GM23338 (cell line): ENCODE measurements around the gene ADORA1. TPM values are rescaled to one million over a fixed set of nuclear protein-coding genes. Genes with fewer than 3 reads are reported as not detected.
A peak's percentile ranks its signal among the peaks of the same experiment; 100 is the strongest.

Experiments
- ATAC-seq: fragments of 200-7000 bp; cut with Tn5 transposase; 3 replicates; pipeline ENCODE4 v1.9.1; 2020
- DNase-seq: peaks from one replicate; pipeline ENCODE4 v3.0.0-alpha.2; 2015; ENCODE audit warnings: low spot score
- H2AFZ ChIP-seq: fragments of 200-600 bp; sonication (generic); 2 replicates; pipeline ENCODE4 v1.8.0; 2016; ENCODE audit warnings: antibody characterized with exemption, mild to moderate bottlenecking, moderate library complexity
- H3F3A ChIP-seq: fragments of 200-600 bp; sonication (generic); replicated peaks from 2 replicates; pipeline ENCODE4 v1.8.0; 2017; ENCODE audit warnings: antibody characterized with exemption, mixed run types, low read depth
- H3K27ac ChIP-seq: fragments of 200-600 bp; sonication (generic); 2 replicates; pipeline ENCODE4 v1.6.1; 2016; ENCODE audit warnings: low read depth
- H3K27me3 ChIP-seq: fragments of 200-600 bp; sonication (generic); 2 replicates; pipeline ENCODE4 v1.8.0; 2016; ENCODE audit warnings: mild to moderate bottlenecking, mixed run types, moderate library complexity; ENCODE audit not compliant: insufficient read depth
- H3K36me3 ChIP-seq: fragments of 200-600 bp; sonication (generic); 2 replicates; pipeline ENCODE4 v1.8.0; 2016; ENCODE audit warnings: mild to moderate bottlenecking; ENCODE audit not compliant: insufficient read depth
- H3K4me1 ChIP-seq: fragments of 200-600 bp; sonication (generic); 2 replicates; pipeline ENCODE4 v1.8.0; 2016; ENCODE audit warnings: mild to moderate bottlenecking, moderate library complexity; ENCODE audit not compliant: insufficient read depth
- H3K4me2 ChIP-seq: fragments of 200-600 bp; sonication (generic); 2 replicates; pipeline ENCODE4 v1.7.1; 2017; ENCODE audit warnings: mixed run types
- H3K4me3 ChIP-seq: fragments of 200-600 bp; sonication (generic); 2 replicates; pipeline ENCODE4 v1.6.1; 2016; ENCODE audit warnings: mixed run types
- H3K79me2 ChIP-seq: fragments of 200-600 bp; sonication (generic); replicated peaks from 2 replicates; pipeline ENCODE4 v1.8.0; 2017; ENCODE audit warnings: mild to moderate bottlenecking; ENCODE audit not compliant: insufficient read depth
- H3K9me2 ChIP-seq: fragments of 200-600 bp; sonication (generic); 2 replicates; pipeline ENCODE4 v1.8.0; 2017; ENCODE audit not compliant: insufficient read depth
- H4K20me1 ChIP-seq: fragments of 200-600 bp; sonication (generic); replicated peaks from 2 replicates; pipeline ENCODE4 v1.8.0; 2017; ENCODE audit warnings: mild to moderate bottlenecking; ENCODE audit not compliant: insufficient read depth
- H3K27ac Mint-ChIP-seq: 2 replicates; pipeline ENCODE4 v1.8.0; 2020; ENCODE audit warnings: inconsistent platforms, mild to moderate bottlenecking, moderate library complexity, mixed read lengths
- H3K27me3 Mint-ChIP-seq: 3 replicates; pipeline ENCODE4 v1.8.0; 2022; ENCODE audit warnings: low read depth, mild to moderate bottlenecking, moderate library complexity, mixed read lengths, inconsistent platforms; ENCODE audit not compliant: insufficient read depth, poor library complexity
- H3K36me3 Mint-ChIP-seq: 3 replicates; pipeline ENCODE4 v1.8.0; 2021; ENCODE audit warnings: low read depth, mild to moderate bottlenecking, inconsistent platforms, moderate library complexity, mixed read lengths
- H3K4me1 Mint-ChIP-seq: 3 replicates; pipeline ENCODE4 v1.8.0; 2020; ENCODE audit warnings: mild to moderate bottlenecking, inconsistent platforms, mixed read lengths
- H3K4me3 Mint-ChIP-seq: 3 replicates; pipeline ENCODE4 v1.8.0; 2021; ENCODE audit warnings: moderate library complexity, mild to moderate bottlenecking, inconsistent platforms, mixed read lengths
- H3K9me3 Mint-ChIP-seq: 3 replicates; pipeline ENCODE4 v1.8.0; 2020; ENCODE audit warnings: moderate library complexity, mild to moderate bottlenecking, inconsistent platforms, mixed read lengths
- STAT1 ChIP-seq: IDR thresholded peaks from one replicate; pipeline ENCODE4 v1.6.1; 2016; ENCODE audit warnings: antibody characterized with exemption; ENCODE audit not compliant: unreplicated experiment
- polyA plus RNA-seq: library from polyadenylated mRNA; unstranded; fragments of >200 nt; fragmentation: Nextera tagmentation; extraction: Ambion mirVana; gene quantifications from 2 replicates; pipeline ENCODE4 v1.2.1, GENCODE V29; 2016
- total RNA-seq: library from RNA; depleted of rRNA; stranded (reverse); fragments of >200 nt; shearing (Covaris generic); gene quantifications from 2 replicates; pipeline ENCODE4 v1.2.3, GENCODE V29; 2014
- TF ChIP-seq, protein P1 (sequence below): IDR thresholded peaks from 2 replicates; pipeline ENCODE4 v1.6.1; 2016; ENCODE audit warnings: antibody characterized with exemption
- TF ChIP-seq, protein P2 (sequence below), 2 experiments: fragments of 200-600 bp in 1 of 2; sonication (generic) in 1 of 2; conservative IDR thresholded peaks; 2 replicates each; pipeline versions ENCODE4 v1.5.1 to v1.6.1; 2016 to 2017; ENCODE audit warnings: antibody characterized with exemption in 2 of 2, low read depth in 2 of 2, mild to moderate bottlenecking in 2 of 2, moderate library complexity in 1 of 2
- TF ChIP-seq, protein P3 (sequence below): IDR thresholded peaks from one replicate; pipeline ENCODE4 v1.6.1; 2018; ENCODE audit warnings: antibody characterized with exemption; ENCODE audit not compliant: unreplicated experiment

Gene ADORA1
- total and polyA plus RNA-seq, 2 experiments from 2014 or later = 0.63 to 1.8 TPM

DNA sequence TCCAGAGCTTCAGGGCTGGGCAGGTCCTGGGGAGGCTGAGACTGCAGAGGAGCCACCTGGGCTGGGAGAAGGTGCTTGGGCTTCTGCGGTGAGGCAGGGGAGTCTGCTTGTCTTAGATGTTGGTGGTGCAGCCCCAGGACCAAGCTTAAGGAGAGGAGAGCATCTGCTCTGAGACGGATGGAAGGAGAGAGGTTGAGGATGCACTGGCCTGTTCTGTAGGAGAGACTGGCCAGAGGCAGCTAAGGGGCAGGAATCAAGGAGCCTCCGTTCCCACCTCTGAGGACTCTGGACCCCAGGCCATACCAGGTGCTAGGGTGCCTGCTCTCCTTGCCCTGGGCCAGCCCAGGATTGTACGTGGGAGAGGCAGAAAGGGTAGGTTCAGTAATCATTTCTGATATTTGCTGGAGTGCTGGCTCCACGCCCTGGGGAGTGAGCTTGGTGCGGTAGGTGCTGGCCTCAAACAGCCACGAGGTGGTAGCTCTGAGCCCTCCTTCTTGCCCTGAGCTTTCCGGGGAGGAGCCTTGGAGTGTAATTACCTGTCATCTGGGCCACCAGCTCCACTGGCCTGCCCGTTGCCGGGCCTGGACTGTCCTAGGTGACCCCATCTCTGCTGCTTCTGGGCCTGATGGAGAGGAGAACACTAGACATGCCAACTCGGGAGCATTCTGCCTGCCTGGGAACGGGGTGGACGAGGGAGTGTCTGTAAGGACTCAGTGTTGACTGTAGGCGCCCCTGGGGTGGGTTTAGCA lies 38.8 kb downstream of the ADORA1 start:
- ATAC-seq = peak; percentile 79

More for the DNA sequence above, 38.8 kb downstream of the ADORA1 start:
- TF ChIP-seq, protein P1, sequence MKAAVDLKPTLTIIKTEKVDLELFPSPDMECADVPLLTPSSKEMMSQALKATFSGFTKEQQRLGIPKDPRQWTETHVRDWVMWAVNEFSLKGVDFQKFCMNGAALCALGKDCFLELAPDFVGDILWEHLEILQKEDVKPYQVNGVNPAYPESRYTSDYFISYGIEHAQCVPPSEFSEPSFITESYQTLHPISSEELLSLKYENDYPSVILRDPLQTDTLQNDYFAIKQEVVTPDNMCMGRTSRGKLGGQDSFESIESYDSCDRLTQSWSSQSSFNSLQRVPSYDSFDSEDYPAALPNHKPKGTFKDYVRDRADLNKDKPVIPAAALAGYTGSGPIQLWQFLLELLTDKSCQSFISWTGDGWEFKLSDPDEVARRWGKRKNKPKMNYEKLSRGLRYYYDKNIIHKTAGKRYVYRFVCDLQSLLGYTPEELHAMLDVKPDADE = no peak
- TF ChIP-seq, protein P2, sequence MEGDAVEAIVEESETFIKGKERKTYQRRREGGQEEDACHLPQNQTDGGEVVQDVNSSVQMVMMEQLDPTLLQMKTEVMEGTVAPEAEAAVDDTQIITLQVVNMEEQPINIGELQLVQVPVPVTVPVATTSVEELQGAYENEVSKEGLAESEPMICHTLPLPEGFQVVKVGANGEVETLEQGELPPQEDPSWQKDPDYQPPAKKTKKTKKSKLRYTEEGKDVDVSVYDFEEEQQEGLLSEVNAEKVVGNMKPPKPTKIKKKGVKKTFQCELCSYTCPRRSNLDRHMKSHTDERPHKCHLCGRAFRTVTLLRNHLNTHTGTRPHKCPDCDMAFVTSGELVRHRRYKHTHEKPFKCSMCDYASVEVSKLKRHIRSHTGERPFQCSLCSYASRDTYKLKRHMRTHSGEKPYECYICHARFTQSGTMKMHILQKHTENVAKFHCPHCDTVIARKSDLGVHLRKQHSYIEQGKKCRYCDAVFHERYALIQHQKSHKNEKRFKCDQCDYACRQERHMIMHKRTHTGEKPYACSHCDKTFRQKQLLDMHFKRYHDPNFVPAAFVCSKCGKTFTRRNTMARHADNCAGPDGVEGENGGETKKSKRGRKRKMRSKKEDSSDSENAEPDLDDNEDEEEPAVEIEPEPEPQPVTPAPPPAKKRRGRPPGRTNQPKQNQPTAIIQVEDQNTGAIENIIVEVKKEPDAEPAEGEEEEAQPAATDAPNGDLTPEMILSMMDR (conservative IDR thresholded peaks at IDR 0.05; ENCODE audit: low read depth in 2 of 2) = peak in 1 of 2 experiments; percentile 34; a peak in 1 of 4 replicates
- TF ChIP-seq, protein P3, sequence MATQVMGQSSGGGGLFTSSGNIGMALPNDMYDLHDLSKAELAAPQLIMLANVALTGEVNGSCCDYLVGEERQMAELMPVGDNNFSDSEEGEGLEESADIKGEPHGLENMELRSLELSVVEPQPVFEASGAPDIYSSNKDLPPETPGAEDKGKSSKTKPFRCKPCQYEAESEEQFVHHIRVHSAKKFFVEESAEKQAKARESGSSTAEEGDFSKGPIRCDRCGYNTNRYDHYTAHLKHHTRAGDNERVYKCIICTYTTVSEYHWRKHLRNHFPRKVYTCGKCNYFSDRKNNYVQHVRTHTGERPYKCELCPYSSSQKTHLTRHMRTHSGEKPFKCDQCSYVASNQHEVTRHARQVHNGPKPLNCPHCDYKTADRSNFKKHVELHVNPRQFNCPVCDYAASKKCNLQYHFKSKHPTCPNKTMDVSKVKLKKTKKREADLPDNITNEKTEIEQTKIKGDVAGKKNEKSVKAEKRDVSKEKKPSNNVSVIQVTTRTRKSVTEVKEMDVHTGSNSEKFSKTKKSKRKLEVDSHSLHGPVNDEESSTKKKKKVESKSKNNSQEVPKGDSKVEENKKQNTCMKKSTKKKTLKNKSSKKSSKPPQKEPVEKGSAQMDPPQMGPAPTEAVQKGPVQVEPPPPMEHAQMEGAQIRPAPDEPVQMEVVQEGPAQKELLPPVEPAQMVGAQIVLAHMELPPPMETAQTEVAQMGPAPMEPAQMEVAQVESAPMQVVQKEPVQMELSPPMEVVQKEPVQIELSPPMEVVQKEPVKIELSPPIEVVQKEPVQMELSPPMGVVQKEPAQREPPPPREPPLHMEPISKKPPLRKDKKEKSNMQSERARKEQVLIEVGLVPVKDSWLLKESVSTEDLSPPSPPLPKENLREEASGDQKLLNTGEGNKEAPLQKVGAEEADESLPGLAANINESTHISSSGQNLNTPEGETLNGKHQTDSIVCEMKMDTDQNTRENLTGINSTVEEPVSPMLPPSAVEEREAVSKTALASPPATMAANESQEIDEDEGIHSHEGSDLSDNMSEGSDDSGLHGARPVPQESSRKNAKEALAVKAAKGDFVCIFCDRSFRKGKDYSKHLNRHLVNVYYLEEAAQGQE = no peak
- no peak for TF ChIP-seq STAT1
- H3K4me2 ChIP-seq = no peak overlapping the region
- no peak overlapping the region for H3K4me3 ChIP-seq
- Mint-ChIP-seq H3K27ac (no peak overlapping the region; the same call in 1 of the 2 replicates), H3K4me3 (no peak overlapping the region), H3K27me3 (peaks cover 10% of the 10 kb centered on the region), H3K36me3 (no peaks in the 10 kb centered on the region; the same call in 2 of the 3 replicates), H3K4me1 (peaks cover 2% of the 10 kb centered on the region; the same call in 1 of the 3 replicates), H3K9me3 (no peaks in the 10 kb centered on the region)
- no peak for DNase-seq
- H3K9me2 ChIP-seq = no peaks in the 10 kb centered on the region
- H3K4me1 ChIP-seq = no peaks in the 10 kb centered on the region
- H3F3A ChIP-seq = no peaks in the 10 kb centered on the region
- no peaks in the 10 kb centered on the region for H3K27me3 ChIP-seq
- no peak overlapping the region for H3K27ac ChIP-seq
- no peaks in the 10 kb centered on the region for H3K79me2 ChIP-seq
- no peaks in the 10 kb centered on the region for H3K36me3 ChIP-seq
- H2AFZ ChIP-seq = no peak overlapping the region
- H4K20me1 ChIP-seq = no peaks in the 10 kb centered on the region
